ENCODE data around the gene PLS3. TPM values are rescaled to one million over a fixed set of nuclear protein-coding genes. Genes with fewer than 3 reads are reported as not detected.
"Not testable (repeated sequence)": the region's sequence is repeated elsewhere in the genome, so short reads cannot be mapped to it uniquely, and the experiment has no call there.

The PLS3 gene
- total RNA-seq, 1 donor from 2014 or later = 42.7 TPM

GRCh38 chrX:115539841-115540240, 21.1 kb upstream of the PLS3 start:
- no peak for TF ChIP-seq CTCF (IDR thresholded peaks at IDR 0.05; ENCODE audit: borderline replicate concordance)
- intact Hi-C loops (cut with micrococcal nuclease) = no loop called here
- no peaks in the 10 kb centered on the region for H3K9me3 ChIP-seq (replicated peaks)
- H3K27me3 ChIP-seq (ENCODE audit: low read depth) = no peaks in the 10 kb centered on the region
- no peak overlapping the region for H3K27ac ChIP-seq (replicated peaks)
- H3K4me1 ChIP-seq = peaks cover 3% of the 10 kb centered on the region
- no peak overlapping the region for H3K4me3 ChIP-seq
- no peak for DNase-seq
- H3K36me3 ChIP-seq = no peaks in the 10 kb centered on the region

- H3K4me3 ChIP-seq; intact Hi-C loops (cut with micrococcal nuclease); H3K9me3 ChIP-seq (replicated peaks); DNase-seq; H3K27me3 ChIP-seq (ENCODE audit: low read depth); H3K27ac ChIP-seq (replicated peaks); H3K4me1 ChIP-seq; H3K36me3 ChIP-seq: not testable (repeated sequence)
Measured at GRCh38 chrX:115541045-115541444, 19.9 kb upstream of the PLS3 start.

- intact Hi-C loops (cut with micrococcal nuclease) = no loop called here
- no peak for TF ChIP-seq CTCF (IDR thresholded peaks at IDR 0.05; ENCODE audit: borderline replicate concordance)
- Histone ChIP-seq H3K27ac (replicated peaks) (no peak overlapping the region), H3K27me3 (ENCODE audit: low read depth) (no peaks in the 10 kb centered on the region), H3K9me3 (replicated peaks) (no peaks in the 10 kb centered on the region), H3K4me3 (no peak overlapping the region), H3K36me3 (no peaks in the 10 kb centered on the region), H3K4me1 (no peaks in the 10 kb centered on the region)
- DNase-seq = no peak
Measured at GRCh38 chrX:115547448-115547847, 13.5 kb upstream of the PLS3 start.

- no peak for DNase-seq
- no peak overlapping the region for H3K4me3 ChIP-seq
- no peaks in the 10 kb centered on the region for H3K36me3 ChIP-seq
- no peak for TF ChIP-seq CTCF (IDR thresholded peaks at IDR 0.05; ENCODE audit: borderline replicate concordance)
- no peaks in the 10 kb centered on the region for H3K4me1 ChIP-seq
- no peak overlapping the region for H3K27ac ChIP-seq (replicated peaks)
- no peaks in the 10 kb centered on the region for H3K9me3 ChIP-seq (replicated peaks)
- intact Hi-C loops (cut with micrococcal nuclease) = no loop called here
- H3K27me3 ChIP-seq (ENCODE audit: low read depth) = no peaks in the 10 kb centered on the region
Measured at GRCh38 chrX:115549008-115549407, 12.0 kb upstream of the PLS3 start.

- DNase-seq = no peak
- no peak overlapping the region for H3K27ac ChIP-seq (replicated peaks)
- no peaks in the 10 kb centered on the region for H3K4me1 ChIP-seq
- no peak overlapping the region for H3K4me3 ChIP-seq
- H3K27me3 ChIP-seq (ENCODE audit: low read depth) = no peaks in the 10 kb centered on the region
- H3K36me3 ChIP-seq = no peaks in the 10 kb centered on the region
- intact Hi-C loops (cut with micrococcal nuclease) = no loop called here
- no peaks in the 10 kb centered on the region for H3K9me3 ChIP-seq (replicated peaks)
- TF ChIP-seq CTCF (IDR thresholded peaks at IDR 0.05; ENCODE audit: borderline replicate concordance) = no peak
Measured at GRCh38 chrX:115553171-115553570, 7.8 kb upstream of the PLS3 start.

- H3K9me3 ChIP-seq (replicated peaks) = no peaks in the 10 kb centered on the region
- H3K4me1 ChIP-seq = peaks cover 28% of the 10 kb centered on the region
- peak overlapping the region; percentile 93 for H3K27ac ChIP-seq (replicated peaks)
- no peaks in the 10 kb centered on the region for H3K36me3 ChIP-seq
- intact Hi-C loops (cut with micrococcal nuclease) = no loop called here
- H3K27me3 ChIP-seq (ENCODE audit: low read depth) = no peaks in the 10 kb centered on the region
- no peak for DNase-seq
- no peak for TF ChIP-seq CTCF (IDR thresholded peaks at IDR 0.05; ENCODE audit: borderline replicate concordance)
- no peak overlapping the region for H3K4me3 ChIP-seq
Measured at GRCh38 chrX:115559672-115560071, 1.3 kb upstream of the PLS3 start.
